Thoracic aorta (tissue), 2 donors: ENCODE data around the gene CETN1. TPM values are rescaled to one million over a fixed set of nuclear protein-coding genes. Genes with fewer than 3 reads are reported as not detected.

Experiments
- ATAC-seq: fragments of 150-250 bp; one replicate; pipeline ENCODE4 v1.8.0; 2017; ENCODE audit warnings: low read depth; ENCODE audit not compliant: insufficient number of reproducible peaks, low FRiP score
- DNase-seq: peaks from one replicate; pipeline ENCODE4 v3.0.0-alpha.2; 2020; ENCODE audit warnings: low spot score
- H3K27ac ChIP-seq, 2 donors: fragments of 200-600 bp; sonication (generic); 1 replicate in 1 of 2; 2 replicates in 1 of 2; pipeline ENCODE4 v1.5.1; 2016; ENCODE audit warnings: mild to moderate bottlenecking in 2 of 2, moderate library complexity in 2 of 2
- H3K27me3 ChIP-seq: fragments of 200-600 bp; sonication (generic); replicated peaks from 2 replicates; pipeline ENCODE4 v1.6.0; 2016; ENCODE audit warnings: mild to moderate bottlenecking; ENCODE audit not compliant: insufficient read depth
- H3K36me3 ChIP-seq: fragments of 200-600 bp; sonication (generic); one replicate; pipeline ENCODE4 v1.5.1; 2016
- H3K4me1 ChIP-seq, 2 donors: fragments of 200-600 bp; sonication (generic); 1 replicate in 1 of 2; 2 replicates in 1 of 2; pipeline versions ENCODE4 v1.5.1 to v1.6.0; 2016; ENCODE audit warnings: low read depth in 2 of 2, mild to moderate bottlenecking in 1 of 2; ENCODE audit not compliant: control insufficient read depth in 1 of 2
- H3K4me3 ChIP-seq: fragments of 200-600 bp; sonication (generic); 2 replicates; pipeline ENCODE4 v1.5.1; 2016; ENCODE audit warnings: mild to moderate bottlenecking
- H3K9me3 ChIP-seq: fragments of 200-600 bp; sonication (generic); 2 replicates; pipeline ENCODE4 v1.5.1; 2016
- total RNA-seq, 2 donors: library from RNA; depleted of rRNA; stranded (reverse); fragments of >200 nt; gene quantifications; one replicate each; pipeline versions ENCODE4 v1.1.0 to v1.2.3, GENCODE V29; 2016
- TF ChIP-seq, protein P1 (sequence below): fragments of 200-600 bp; sonication (generic); IDR thresholded peaks from one replicate; pipeline ENCODE4 v1.5.1; 2019; ENCODE audit warnings: antibody characterized with exemption

The CETN1 gene
- total RNA-seq, 2 donors from 2014 or later, result not detected

DNA sequence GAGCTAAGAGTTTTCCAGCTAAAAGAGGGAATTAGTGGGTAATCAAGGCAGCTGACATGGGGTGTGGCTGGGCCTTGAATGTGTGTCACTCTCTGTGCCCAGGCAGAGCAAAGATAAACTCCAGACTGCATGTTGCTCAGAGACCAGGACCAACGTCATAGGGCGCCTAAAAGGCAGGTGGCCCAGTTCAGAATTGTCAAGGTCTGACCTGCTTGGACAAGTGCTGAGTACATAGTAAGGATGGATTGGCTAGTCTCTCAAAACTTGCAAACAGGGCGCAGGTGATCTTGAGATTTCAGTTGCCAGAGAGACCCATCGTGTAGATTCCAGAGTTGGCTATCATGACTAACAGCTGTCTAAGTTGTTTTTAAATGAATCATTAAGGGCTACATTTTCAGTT lies 35.6 kb downstream of the CETN1 start:
- TF ChIP-seq, protein P1, sequence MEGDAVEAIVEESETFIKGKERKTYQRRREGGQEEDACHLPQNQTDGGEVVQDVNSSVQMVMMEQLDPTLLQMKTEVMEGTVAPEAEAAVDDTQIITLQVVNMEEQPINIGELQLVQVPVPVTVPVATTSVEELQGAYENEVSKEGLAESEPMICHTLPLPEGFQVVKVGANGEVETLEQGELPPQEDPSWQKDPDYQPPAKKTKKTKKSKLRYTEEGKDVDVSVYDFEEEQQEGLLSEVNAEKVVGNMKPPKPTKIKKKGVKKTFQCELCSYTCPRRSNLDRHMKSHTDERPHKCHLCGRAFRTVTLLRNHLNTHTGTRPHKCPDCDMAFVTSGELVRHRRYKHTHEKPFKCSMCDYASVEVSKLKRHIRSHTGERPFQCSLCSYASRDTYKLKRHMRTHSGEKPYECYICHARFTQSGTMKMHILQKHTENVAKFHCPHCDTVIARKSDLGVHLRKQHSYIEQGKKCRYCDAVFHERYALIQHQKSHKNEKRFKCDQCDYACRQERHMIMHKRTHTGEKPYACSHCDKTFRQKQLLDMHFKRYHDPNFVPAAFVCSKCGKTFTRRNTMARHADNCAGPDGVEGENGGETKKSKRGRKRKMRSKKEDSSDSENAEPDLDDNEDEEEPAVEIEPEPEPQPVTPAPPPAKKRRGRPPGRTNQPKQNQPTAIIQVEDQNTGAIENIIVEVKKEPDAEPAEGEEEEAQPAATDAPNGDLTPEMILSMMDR, result no peak
- DNase-seq (no peak), ATAC-seq (no peak)
- H3K27me3 ChIP-seq, result no peaks in the 10 kb centered on the region
- no peaks in the 10 kb centered on the region for H3K4me1 ChIP-seq
- H3K27ac ChIP-seq, result no peak overlapping the region
- H3K4me3 ChIP-seq, result no peak overlapping the region
- H3K36me3 ChIP-seq, result no peaks in the 10 kb centered on the region
- no peaks in the 10 kb centered on the region for H3K9me3 ChIP-seq

DNA sequence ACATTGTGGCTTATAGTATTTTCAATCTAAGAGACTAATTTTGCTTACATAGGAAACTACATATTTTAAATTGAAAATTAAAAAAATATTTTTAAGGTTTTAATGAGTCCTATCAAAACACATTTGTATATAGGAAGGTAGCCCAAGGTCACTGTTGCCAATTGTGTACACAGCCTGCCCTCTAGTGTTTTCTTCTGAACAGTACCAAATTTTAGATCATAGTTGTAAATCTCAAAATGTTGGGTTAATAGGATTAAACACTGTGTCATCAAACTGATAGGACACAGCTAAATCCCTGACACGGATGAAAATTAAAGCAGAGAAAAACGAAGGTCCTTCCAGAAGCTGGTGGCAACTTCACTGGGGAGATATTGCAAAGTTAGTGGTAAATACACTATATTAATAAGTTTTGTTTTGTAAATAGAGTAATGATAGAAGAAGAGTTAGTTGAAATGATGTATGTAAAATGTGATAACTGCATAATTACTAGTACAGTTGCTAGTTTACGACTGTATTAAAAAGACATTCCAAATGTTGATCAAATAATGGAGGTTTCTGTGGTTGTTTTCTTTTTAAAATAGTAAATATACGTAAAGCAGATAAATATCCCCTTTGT lies 36.3 kb downstream of the CETN1 start:
- TF ChIP-seq, protein P1, result peak; percentile 69
- no peaks in the 10 kb centered on the region for H3K36me3 ChIP-seq
- H3K4me3 ChIP-seq, result no peak overlapping the region
- no peak overlapping the region for H3K27ac ChIP-seq
- H3K27me3 ChIP-seq, result no peaks in the 10 kb centered on the region
- ATAC-seq, result no peak
- DNase-seq, result no peak
- no peaks in the 10 kb centered on the region for H3K9me3 ChIP-seq
- no peaks in the 10 kb centered on the region for H3K4me1 ChIP-seq

DNA sequence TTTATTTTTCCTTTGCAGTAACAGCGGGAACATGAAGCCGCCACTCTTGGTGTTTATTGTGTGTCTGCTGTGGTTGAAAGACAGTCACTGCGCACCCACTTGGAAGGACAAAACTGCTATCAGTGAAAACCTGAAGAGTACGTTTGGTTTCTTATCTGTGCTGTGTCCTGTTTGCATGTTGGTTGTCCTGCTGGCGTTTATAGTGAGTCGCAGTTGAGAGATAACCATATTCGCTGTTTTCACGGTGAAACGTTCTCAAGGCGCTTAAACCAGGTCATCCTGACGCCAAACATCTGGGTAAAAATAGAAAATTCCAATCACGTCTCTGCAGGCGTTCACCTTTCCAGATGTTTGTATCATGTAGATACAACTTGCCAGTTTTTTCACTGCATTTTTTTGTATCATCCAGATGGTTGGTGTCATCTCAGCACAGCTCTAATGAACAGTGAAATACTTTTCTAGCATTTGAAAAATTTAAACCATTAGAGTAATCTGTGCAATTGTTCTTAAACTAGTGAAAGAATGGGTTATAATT lies 37.9 kb downstream of the CETN1 start:
- Histone ChIP-seq H3K4me3 (no peak overlapping the region), H3K36me3 (no peaks in the 10 kb centered on the region), H3K27ac (no peak overlapping the region), H3K4me1 (no peaks in the 10 kb centered on the region), H3K27me3 (no peaks in the 10 kb centered on the region), H3K9me3 (no peaks in the 10 kb centered on the region)
- TF ChIP-seq, protein P1, result no peak
- ATAC-seq (no peak), DNase-seq (no peak)

DNA sequence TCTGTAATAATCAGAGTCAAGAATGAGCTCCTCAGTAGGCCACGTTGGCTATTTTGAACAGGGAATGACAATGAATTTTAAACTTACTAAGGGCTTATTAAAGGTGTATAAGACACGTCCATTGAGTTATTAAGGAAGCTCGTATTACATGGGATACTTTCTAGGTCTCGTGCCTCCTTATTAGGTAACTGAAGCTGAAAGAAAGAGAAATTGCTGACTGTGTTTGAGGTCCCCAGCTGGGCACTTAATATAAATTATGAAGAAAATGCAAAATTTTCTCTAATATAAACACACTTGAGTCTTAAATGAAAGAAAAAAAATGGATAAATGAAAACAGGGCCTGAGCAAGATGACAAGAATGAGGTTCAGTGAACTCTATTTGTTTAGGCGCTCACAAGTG lies 38.4 kb downstream of the CETN1 start:
- Histone ChIP-seq H3K9me3 (no peaks in the 10 kb centered on the region), H3K27ac (no peak overlapping the region), H3K27me3 (no peaks in the 10 kb centered on the region), H3K4me1 (no peaks in the 10 kb centered on the region), H3K4me3 (no peak overlapping the region), H3K36me3 (no peaks in the 10 kb centered on the region)
- ATAC-seq (no peak), DNase-seq (no peak)
- TF ChIP-seq, protein P1, result no peak

DNA sequence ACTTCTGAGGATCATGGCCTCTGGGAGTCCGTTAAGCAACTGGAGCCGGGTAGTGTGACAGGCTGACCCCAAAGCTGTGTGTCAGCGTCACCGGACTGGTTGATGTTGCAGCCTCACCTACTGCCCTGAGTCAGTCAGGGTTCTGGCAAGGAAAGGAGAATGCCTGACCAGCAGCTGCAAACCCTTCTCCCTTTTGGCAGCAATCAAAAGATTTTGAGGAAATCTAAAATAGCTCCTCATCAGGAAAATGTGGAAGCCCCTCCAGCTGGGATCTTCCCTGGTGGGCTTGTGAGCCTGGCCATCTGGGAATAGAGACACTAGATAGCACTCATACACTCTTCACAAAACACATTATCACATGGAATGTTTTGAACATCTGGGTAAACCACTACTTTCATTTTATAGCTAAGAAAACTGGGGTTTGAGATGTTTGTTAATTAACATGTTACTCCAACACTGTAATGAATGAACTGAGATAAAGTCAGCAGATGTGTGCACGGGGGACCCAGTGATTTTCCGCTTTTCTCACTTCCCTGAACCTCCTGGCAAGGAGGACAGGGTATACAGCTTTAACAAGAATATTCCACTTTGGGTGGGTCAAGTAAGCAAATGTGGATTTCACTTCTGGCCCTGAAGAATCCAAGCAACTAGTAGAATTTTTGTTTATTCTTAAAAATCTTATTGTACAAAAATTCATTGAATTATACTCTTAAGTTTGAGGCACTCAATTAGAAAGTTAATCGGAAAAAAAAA lies 41.3 kb downstream of the CETN1 start:
- no peak for DNase-seq
- Histone ChIP-seq H3K4me3 (no peak overlapping the region), H3K27me3 (no peaks in the 10 kb centered on the region), H3K36me3 (no peaks in the 10 kb centered on the region), H3K27ac (no peak overlapping the region), H3K9me3 (no peaks in the 10 kb centered on the region), H3K4me1 (no peaks in the 10 kb centered on the region)
- TF ChIP-seq, protein P1, result no peak
- ATAC-seq, result no peak
